ENCODE data around the gene RSPH4A. TPM values are rescaled to one million over a fixed set of nuclear protein-coding genes. Genes with fewer than 3 reads are reported as not detected.
"Not testable (repeated sequence)": the region's sequence is repeated elsewhere in the genome, so short reads cannot be mapped to it uniquely, and the experiment has no call there.

Gene RSPH4A
- total and polyA plus RNA-seq, 2 donors (not counting 3 experiments of a cell fraction or from before 2014, with no cell fraction given): 0.06 to 0.15 TPM

- ChIA-PET CTCF (no interaction called here), POLR2A (no interaction called here)
- DNase-seq (ENCODE audit: low read depth, low spot score) (no peak), FAIRE-seq (no peak)
- Histone ChIP-seq H3K4me3 (replicated peaks in 1 of 3; ENCODE audit: insufficient read depth in 1 of 3, low read depth in 1 of 3, low read length in 3 of 3) (no peak overlapping the region), H3K79me2 (ENCODE audit: control insufficient read depth, insufficient read depth, low read length) (no peaks in the 10 kb centered on the region), H3K9me1 (replicated peaks; ENCODE audit: control insufficient read depth, extremely low read depth, insufficient read depth, low read length) (no peaks in the 10 kb centered on the region), H3K9ac (replicated peaks; ENCODE audit: extremely low read depth, insufficient read depth, low read length) (no peak overlapping the region), H3K27me3 (ENCODE audit: control insufficient read depth in 2 of 2, insufficient read depth in 2 of 2, low read length in 2 of 2) (no peaks in the 10 kb centered on the region), H3K36me3 (ENCODE audit: control insufficient read depth in 2 of 2, extremely low read depth in 1 of 2, insufficient read depth in 2 of 2, low read length in 2 of 2) (peaks cover 4 to 16% of the 10 kb centered on the region in 2 experiments), H2AFZ (ENCODE audit: low read depth, low read length) (no peak overlapping the region), H3K4me2 (ENCODE audit: insufficient read depth, low read length) (no peak overlapping the region), H3K9me3 (replicated peaks; ENCODE audit: control insufficient read depth, insufficient read depth, low read length) (no peaks in the 10 kb centered on the region), H3K4me1 (ENCODE audit: control insufficient read depth, extremely low read depth, insufficient read depth, low read length) (no peaks in the 10 kb centered on the region), H4K20me1 (replicated peaks; ENCODE audit: control insufficient read depth, extremely low read depth, insufficient read depth, low read length) (no peaks in the 10 kb centered on the region), H3K27ac (ENCODE audit: insufficient read depth, low read depth, low read length) (no peak overlapping the region)
- no peak for TF ChIP-seq CTCF (IDR thresholded peaks at IDR 0.05; ENCODE audit: extremely low read depth in 1 of 2, insufficient read depth in 1 of 2, low read depth in 1 of 2, low read length in 2 of 2)
- TF ChIP-seq EZH2 (IDR thresholded peaks at IDR 0.05; ENCODE audit: borderline replicate concordance, low read depth, low read length, severe bottlenecking): no peak
- TF ChIP-seq JUN (IDR thresholded peaks at IDR 0.05; ENCODE audit: borderline replicate concordance, insufficient read depth, insufficient read length, low read depth): no peak
- TF ChIP-seq MAX (IDR thresholded peaks at IDR 0.05; ENCODE audit: insufficient read depth, insufficient read length): no peak
- no peak for TF ChIP-seq FOS (IDR thresholded peaks at IDR 0.05; ENCODE audit: borderline replicate concordance, insufficient read depth, low read length)
- no peak for TF ChIP-seq POLR2A (IDR thresholded peaks at IDR 0.05; ENCODE audit: low read depth, low read length)
- dilution Hi-C loops (cut with MboI; ENCODE audit: extremely low pct_ligation_motif_present, low sequenced_read_pairs) (no loop called here), intact Hi-C loops (cut with micrococcal nuclease) (no loop called here)
- BruUV-seq (replicated peaks): no TSS peak
Measured at GRCh38 chr6:116595247-116595646, 21.0 kb upstream of the RSPH4A start.

GRCh38 chr6:116596815-116597214 is 19.5 kb upstream of the RSPH4A start:
- H4K20me1 ChIP-seq (replicated peaks; ENCODE audit: control insufficient read depth, extremely low read depth, insufficient read depth, low read length): no peaks in the 10 kb centered on the region
- TF ChIP-seq GATA2 (IDR thresholded peaks at IDR 0.05; ENCODE audit: insufficient read depth, insufficient read length, low read depth, low read length) (no peak), MYC (IDR thresholded peaks at IDR 0.05; ENCODE audit: low read depth, low read length) (no peak), JUN (IDR thresholded peaks at IDR 0.05; ENCODE audit: borderline replicate concordance, insufficient read depth, insufficient read length, low read depth) (no peak)
- POLR2A ChIA-PET: no interaction called here
- BruUV-seq (replicated peaks): no TSS peak
- H3K9me3 ChIP-seq (replicated peaks; ENCODE audit: control insufficient read depth, insufficient read depth, low read length): no peaks in the 10 kb centered on the region
- H3K79me2 ChIP-seq (ENCODE audit: control insufficient read depth, insufficient read depth, low read length): no peaks in the 10 kb centered on the region
- no peaks in the 10 kb centered on the region for H3K27me3 ChIP-seq (ENCODE audit: control insufficient read depth in 2 of 2, insufficient read depth in 2 of 2, low read length in 2 of 2)
- no peak overlapping the region for H2AFZ ChIP-seq (ENCODE audit: low read depth, low read length)
- DNase-seq (ENCODE audit: low read depth, low spot score) (peak; percentile 22), FAIRE-seq (no peak)
- H3K36me3 ChIP-seq (ENCODE audit: control insufficient read depth in 2 of 2, extremely low read depth in 1 of 2, insufficient read depth in 2 of 2, low read length in 2 of 2): peaks cover 2 to 8% of the 10 kb centered on the region in 2 experiments
- H3K4me1 ChIP-seq (ENCODE audit: control insufficient read depth, extremely low read depth, insufficient read depth, low read length): no peaks in the 10 kb centered on the region
- CTCF ChIA-PET: interaction anchor here (1.3 kb wide), 1 partner anchor 9 kb away, joined by 4 read pairs; no protein-coding TSS in a partner anchor
- no peaks in the 10 kb centered on the region for H3K9me1 ChIP-seq (replicated peaks; ENCODE audit: control insufficient read depth, extremely low read depth, insufficient read depth, low read length)
- no peak overlapping the region for H3K4me2 ChIP-seq (ENCODE audit: insufficient read depth, low read length)
- no peak overlapping the region for H3K9ac ChIP-seq (replicated peaks; ENCODE audit: extremely low read depth, insufficient read depth, low read length)
- H3K4me3 ChIP-seq (replicated peaks in 1 of 3; ENCODE audit: insufficient read depth in 1 of 3, low read depth in 1 of 3, low read length in 3 of 3): no peak overlapping the region
- no peak overlapping the region for H3K27ac ChIP-seq (ENCODE audit: insufficient read depth, low read depth, low read length)
- dilution Hi-C loops (cut with MboI; ENCODE audit: extremely low pct_ligation_motif_present, low sequenced_read_pairs): no loop called here
- intact Hi-C loops (cut with micrococcal nuclease): no loop called here

- FAIRE-seq; DNase-seq (ENCODE audit: low read depth, low spot score); H3K9ac ChIP-seq (replicated peaks; ENCODE audit: extremely low read depth, insufficient read depth, low read length); POLR2A ChIA-PET; H4K20me1 ChIP-seq (replicated peaks; ENCODE audit: control insufficient read depth, extremely low read depth, insufficient read depth, low read length); H3K36me3 ChIP-seq (ENCODE audit: control insufficient read depth in 2 of 2, extremely low read depth in 1 of 2, insufficient read depth in 2 of 2, low read length in 2 of 2); H3K4me1 ChIP-seq (ENCODE audit: control insufficient read depth, extremely low read depth, insufficient read depth, low read length); CTCF ChIA-PET; H3K4me3 ChIP-seq (replicated peaks in 1 of 3; ENCODE audit: insufficient read depth in 1 of 3, low read depth in 1 of 3, low read length in 3 of 3); intact Hi-C loops (cut with micrococcal nuclease); BruUV-seq (replicated peaks); H3K9me3 ChIP-seq (replicated peaks; ENCODE audit: control insufficient read depth, insufficient read depth, low read length); H2AFZ ChIP-seq (ENCODE audit: low read depth, low read length); H3K27ac ChIP-seq (ENCODE audit: insufficient read depth, low read depth, low read length); H3K79me2 ChIP-seq (ENCODE audit: control insufficient read depth, insufficient read depth, low read length); H3K27me3 ChIP-seq (ENCODE audit: control insufficient read depth in 2 of 2, insufficient read depth in 2 of 2, low read length in 2 of 2); H3K4me2 ChIP-seq (ENCODE audit: insufficient read depth, low read length); H3K9me1 ChIP-seq (replicated peaks; ENCODE audit: control insufficient read depth, extremely low read depth, insufficient read depth, low read length); dilution Hi-C loops (cut with MboI; ENCODE audit: extremely low pct_ligation_motif_present, low sequenced_read_pairs): not testable (repeated sequence)
Measured at GRCh38 chr6:116603916-116604315, 12.4 kb upstream of the RSPH4A start.
